Mesothelial cell of epicardium (in vitro differentiated cells): ENCODE results near the gene RNU6-1. TPM values are rescaled to one million over a fixed set of nuclear protein-coding genes. Genes with fewer than 3 reads are reported as not detected.
A peak's percentile ranks its signal among the peaks of the same experiment; 100 is the strongest.

Source experiments
- DNase-seq, 2 experiments: peaks; one replicate each; pipeline ENCODE4 v3.0.0; 2021; ENCODE audit warnings: low spot score in 2 of 2; ENCODE audit not compliant: unreplicated experiment in 2 of 2
- H3K27ac Mint-ChIP-seq: 2 replicates; pipeline ENCODE4 v1.8.0; 2021; ENCODE audit warnings: mixed read lengths
- H3K27me3 Mint-ChIP-seq: 2 replicates; pipeline ENCODE4 v1.8.0; 2021; ENCODE audit warnings: low read depth, mixed read lengths
- H3K36me3 Mint-ChIP-seq: 2 replicates; pipeline ENCODE4 v1.8.0; 2021; ENCODE audit warnings: mixed read lengths
- H3K4me1 Mint-ChIP-seq: 2 replicates; pipeline ENCODE4 v1.8.0; 2021; ENCODE audit warnings: mixed read lengths
- H3K4me3 Mint-ChIP-seq: 2 replicates; pipeline ENCODE4 v1.8.0; 2021; ENCODE audit warnings: mild to moderate bottlenecking, moderate library complexity, mixed read lengths
- H3K9me3 Mint-ChIP-seq: 2 replicates; pipeline ENCODE4 v1.8.0; 2021; ENCODE audit warnings: mixed read lengths
- CTCF ChIP-seq: fragments of 200-600 bp; sonication (generic); IDR thresholded peaks from one replicate; pipeline ENCODE4 v1.5.0; 2021; ENCODE audit warnings: antibody characterized with exemption; ENCODE audit not compliant: unreplicated experiment
- total RNA-seq: library from RNA; stranded (reverse); gene quantifications from 3 replicates; pipeline ENCODE4 v1.2.1, GENCODE V29; 2021

Gene RNU6-1
- total RNA-seq, 1 donor from 2014 or later: not detected

GRCh38 chr15:67807836-67808235 lies 32.0 kb downstream of the RNU6-1 start:
- Mint-ChIP-seq H3K27me3 (peaks cover 17% of the 10 kb centered on the region), H3K9me3 (no peaks in the 10 kb centered on the region), H3K36me3 (peaks cover 2% of the 10 kb centered on the region), H3K4me1 (peaks cover 6% of the 10 kb centered on the region), H3K4me3 (no peak overlapping the region), H3K27ac (no peak overlapping the region)
- TF ChIP-seq CTCF: no peak
- DNase-seq: no peak

- H3K4me3 Mint-ChIP-seq: no peak overlapping the region
- H3K27ac Mint-ChIP-seq: no peak overlapping the region
- peaks cover 10% of the 10 kb centered on the region for H3K27me3 Mint-ChIP-seq
- H3K9me3 Mint-ChIP-seq: no peaks in the 10 kb centered on the region
- peaks cover under 1% of the 10 kb centered on the region for H3K4me1 Mint-ChIP-seq
- no peak for TF ChIP-seq CTCF
- DNase-seq: no peak
- H3K36me3 Mint-ChIP-seq: peaks cover 2% of the 10 kb centered on the region
Observed at GRCh38 chr15:67807141-67807540, 32.7 kb downstream of the RNU6-1 start.

- Mint-ChIP-seq H3K4me1 (no peaks in the 10 kb centered on the region), H3K36me3 (peaks cover 2% of the 10 kb centered on the region), H3K27ac (no peak overlapping the region), H3K9me3 (no peaks in the 10 kb centered on the region), H3K4me3 (no peak overlapping the region), H3K27me3 (peaks cover 5% of the 10 kb centered on the region)
- no peak for TF ChIP-seq CTCF
- DNase-seq: no peak
Observed at GRCh38 chr15:67806536-67806935, 33.3 kb downstream of the RNU6-1 start.

- TF ChIP-seq CTCF: no peak
Observed at GRCh38 chr15:67805666-67806516, 34.0 kb downstream of the RNU6-1 start.

GRCh38 chr15:67805008-67805665 lies 34.7 kb downstream of the RNU6-1 start:
- peaks cover under 1% of the 10 kb centered on the region for H3K4me1 Mint-ChIP-seq
- H3K4me3 Mint-ChIP-seq: no peak overlapping the region
- no peak for DNase-seq
- no peak overlapping the region for H3K27ac Mint-ChIP-seq
- peaks cover 2% of the 10 kb centered on the region for H3K36me3 Mint-ChIP-seq
- H3K9me3 Mint-ChIP-seq: no peaks in the 10 kb centered on the region
- peaks cover 1% of the 10 kb centered on the region for H3K27me3 Mint-ChIP-seq
- TF ChIP-seq CTCF: no peak

More at GRCh38 chr15:67805666-67806516, 34.0 kb downstream of the RNU6-1 start:
- H3K9me3 Mint-ChIP-seq: no peaks in the 10 kb centered on the region
- H3K27me3 Mint-ChIP-seq: peaks cover 6% of the 10 kb centered on the region
- H3K27ac Mint-ChIP-seq: no peak overlapping the region
- H3K4me3 Mint-ChIP-seq: no peak overlapping the region
- DNase-seq: peak in 1 of 2 experiments; percentile 16
- no peaks in the 10 kb centered on the region for H3K4me1 Mint-ChIP-seq
- peaks cover 2% of the 10 kb centered on the region for H3K36me3 Mint-ChIP-seq
